Ishikawa (cell line): Measurements from ENCODE around the gene UBE2Q1.

Experiments used
- CEBPB ChIP-seq: IDR thresholded peaks from 2 replicates; pipeline ENCODE4 v1.6.1; 2012
- CREB1 ChIP-seq: IDR thresholded peaks from 2 replicates; pipeline ENCODE4 v1.6.1; 2012; ENCODE audit warnings: low read depth
- EGR1 ChIP-seq: IDR thresholded peaks from 2 replicates; pipeline ENCODE4 v1.6.1; 2012
- EP300 ChIP-seq: IDR thresholded peaks from 2 replicates; pipeline ENCODE4 v1.6.1; 2012; ENCODE audit warnings: borderline replicate concordance
- FOXM1 ChIP-seq: IDR thresholded peaks from 2 replicates; pipeline ENCODE4 v1.6.1; 2012; ENCODE audit warnings: low read depth, borderline replicate concordance
- NFIC ChIP-seq: IDR thresholded peaks from 2 replicates; pipeline ENCODE4 v1.6.1; 2012
- RAD21 ChIP-seq: IDR thresholded peaks from 2 replicates; pipeline ENCODE4 v1.6.1; 2012; ENCODE audit warnings: low read depth
- TAF1 ChIP-seq: IDR thresholded peaks from 2 replicates; pipeline ENCODE4 v1.6.1; 2012; ENCODE audit warnings: low read depth, mild to moderate bottlenecking
- TEAD4 ChIP-seq: IDR thresholded peaks from 2 replicates; pipeline ENCODE4 v1.6.1; 2012
- YY1 ChIP-seq: IDR thresholded peaks from 2 replicates; pipeline ENCODE4 v1.6.1; 2012; ENCODE audit warnings: low read depth
- ZBTB7A ChIP-seq: IDR thresholded peaks from 2 replicates; pipeline ENCODE4 v1.6.1; 2012; ENCODE audit warnings: low read depth
- TF ChIP-seq, protein P1 (sequence below): IDR thresholded peaks from 2 replicates; pipeline ENCODE4 v1.6.1; 2012; ENCODE audit warnings: low read depth, mild to moderate bottlenecking
- TF ChIP-seq, protein P2 (sequence below): IDR thresholded peaks from 2 replicates; pipeline ENCODE4 v1.6.1; 2012
- TF ChIP-seq, protein P3 (sequence below): IDR thresholded peaks from 2 replicates; pipeline ENCODE4 v1.6.1; 2012

DNA sequence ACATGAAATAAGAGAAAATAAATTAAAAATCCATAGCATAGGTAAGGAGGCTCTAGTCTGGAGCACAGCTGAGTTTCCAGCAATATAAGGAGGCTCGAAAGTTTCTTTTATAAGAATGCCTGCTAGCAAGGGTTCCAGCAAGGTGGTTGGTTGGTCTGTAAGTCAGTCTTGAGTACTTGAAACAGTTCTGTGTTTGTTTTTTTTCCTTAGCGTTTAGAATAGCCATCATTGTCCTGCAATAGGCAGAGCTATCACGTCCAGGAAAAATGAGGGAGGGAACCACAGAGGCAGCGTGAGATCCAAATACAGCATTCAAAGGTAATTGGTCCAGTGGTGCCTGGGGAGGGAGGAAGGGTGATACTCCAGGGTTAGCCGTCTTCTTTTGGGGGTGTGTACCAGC is 8.4 kb downstream of the UBE2Q1 start:
- TF ChIP-seq YY1 (no peak), CREB1 (no peak), RAD21 (no peak), EP300 (no peak), CEBPB (no peak), EGR1 (no peak), TEAD4 (no peak), TAF1 (no peak), FOXM1 (no peak), NFIC (no peak), ZBTB7A (no peak)
- TF ChIP-seq, protein P1, sequence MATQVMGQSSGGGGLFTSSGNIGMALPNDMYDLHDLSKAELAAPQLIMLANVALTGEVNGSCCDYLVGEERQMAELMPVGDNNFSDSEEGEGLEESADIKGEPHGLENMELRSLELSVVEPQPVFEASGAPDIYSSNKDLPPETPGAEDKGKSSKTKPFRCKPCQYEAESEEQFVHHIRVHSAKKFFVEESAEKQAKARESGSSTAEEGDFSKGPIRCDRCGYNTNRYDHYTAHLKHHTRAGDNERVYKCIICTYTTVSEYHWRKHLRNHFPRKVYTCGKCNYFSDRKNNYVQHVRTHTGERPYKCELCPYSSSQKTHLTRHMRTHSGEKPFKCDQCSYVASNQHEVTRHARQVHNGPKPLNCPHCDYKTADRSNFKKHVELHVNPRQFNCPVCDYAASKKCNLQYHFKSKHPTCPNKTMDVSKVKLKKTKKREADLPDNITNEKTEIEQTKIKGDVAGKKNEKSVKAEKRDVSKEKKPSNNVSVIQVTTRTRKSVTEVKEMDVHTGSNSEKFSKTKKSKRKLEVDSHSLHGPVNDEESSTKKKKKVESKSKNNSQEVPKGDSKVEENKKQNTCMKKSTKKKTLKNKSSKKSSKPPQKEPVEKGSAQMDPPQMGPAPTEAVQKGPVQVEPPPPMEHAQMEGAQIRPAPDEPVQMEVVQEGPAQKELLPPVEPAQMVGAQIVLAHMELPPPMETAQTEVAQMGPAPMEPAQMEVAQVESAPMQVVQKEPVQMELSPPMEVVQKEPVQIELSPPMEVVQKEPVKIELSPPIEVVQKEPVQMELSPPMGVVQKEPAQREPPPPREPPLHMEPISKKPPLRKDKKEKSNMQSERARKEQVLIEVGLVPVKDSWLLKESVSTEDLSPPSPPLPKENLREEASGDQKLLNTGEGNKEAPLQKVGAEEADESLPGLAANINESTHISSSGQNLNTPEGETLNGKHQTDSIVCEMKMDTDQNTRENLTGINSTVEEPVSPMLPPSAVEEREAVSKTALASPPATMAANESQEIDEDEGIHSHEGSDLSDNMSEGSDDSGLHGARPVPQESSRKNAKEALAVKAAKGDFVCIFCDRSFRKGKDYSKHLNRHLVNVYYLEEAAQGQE = no peak
- TF ChIP-seq, protein P2, sequence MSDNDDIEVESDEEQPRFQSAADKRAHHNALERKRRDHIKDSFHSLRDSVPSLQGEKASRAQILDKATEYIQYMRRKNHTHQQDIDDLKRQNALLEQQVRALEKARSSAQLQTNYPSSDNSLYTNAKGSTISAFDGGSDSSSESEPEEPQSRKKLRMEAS = no peak
- TF ChIP-seq, protein P3, sequence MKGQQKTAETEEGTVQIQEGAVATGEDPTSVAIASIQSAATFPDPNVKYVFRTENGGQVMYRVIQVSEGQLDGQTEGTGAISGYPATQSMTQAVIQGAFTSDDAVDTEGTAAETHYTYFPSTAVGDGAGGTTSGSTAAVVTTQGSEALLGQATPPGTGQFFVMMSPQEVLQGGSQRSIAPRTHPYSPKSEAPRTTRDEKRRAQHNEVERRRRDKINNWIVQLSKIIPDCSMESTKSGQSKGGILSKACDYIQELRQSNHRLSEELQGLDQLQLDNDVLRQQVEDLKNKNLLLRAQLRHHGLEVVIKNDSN = no peak
